Jurkat, Clone E6-1 (cell line): Measurements from ENCODE around the gene ZNF837.
"Not testable (repeated sequence)": the region's sequence is repeated elsewhere in the genome, so short reads cannot be mapped to it uniquely, and the experiment has no call there.

Source experiments
- DNase-seq: peaks from one replicate; pipeline ENCODE4 v3.0.0-alpha.2; 2011; ENCODE audit warnings: low read depth, low spot score
- H3K4me3 ChIP-seq: 2 replicates; pipeline ENCODE4 v1.5.1; 2011; ENCODE audit warnings: mild to moderate bottlenecking, low read length, control low read depth, moderate library complexity

Gene ZNF837

DNA sequence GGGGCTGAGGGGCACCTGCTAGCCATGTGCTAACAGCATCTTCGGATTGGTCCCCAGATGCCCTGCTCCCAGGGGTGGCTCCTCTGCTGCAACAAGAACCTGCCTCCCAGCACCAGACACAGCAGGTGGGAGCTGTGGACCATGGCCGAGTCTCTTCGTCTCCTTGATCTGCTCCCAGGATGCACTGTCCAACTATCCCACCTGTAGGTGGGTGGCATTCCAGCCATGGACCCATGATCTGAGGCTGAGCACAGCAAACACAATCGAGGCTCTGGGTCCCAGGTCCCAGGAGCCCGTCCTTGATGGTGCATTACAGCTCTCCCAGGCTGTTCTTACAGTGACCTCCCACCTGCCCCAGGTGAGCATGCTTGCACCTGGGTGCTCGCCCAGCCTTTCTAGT is 1.6 kb downstream of the ZNF837 start:
- no peak for DNase-seq
- H3K4me3 ChIP-seq: no peak overlapping the region

DNA sequence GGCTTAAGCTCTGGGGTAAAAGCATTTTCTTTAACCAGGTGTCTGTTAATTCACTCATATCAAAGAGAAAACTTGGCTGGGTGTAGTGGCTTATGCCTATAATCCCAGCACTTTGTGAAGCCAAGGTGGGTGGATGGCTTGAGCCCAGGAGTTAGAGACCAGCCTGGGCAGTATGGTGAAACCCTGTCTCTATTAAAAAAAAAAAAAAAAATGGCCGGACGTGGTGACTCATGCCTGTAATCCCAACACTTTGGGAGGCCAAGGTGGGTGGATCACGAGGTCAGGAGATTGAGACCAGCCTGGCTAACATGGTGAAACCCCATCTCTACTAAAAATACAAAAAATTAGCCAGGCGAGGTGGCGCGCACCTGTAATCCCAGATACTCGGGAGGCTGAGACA is 4.1 kb downstream of the ZNF837 start:
- DNase-seq: not testable (repeated sequence)

DNA sequence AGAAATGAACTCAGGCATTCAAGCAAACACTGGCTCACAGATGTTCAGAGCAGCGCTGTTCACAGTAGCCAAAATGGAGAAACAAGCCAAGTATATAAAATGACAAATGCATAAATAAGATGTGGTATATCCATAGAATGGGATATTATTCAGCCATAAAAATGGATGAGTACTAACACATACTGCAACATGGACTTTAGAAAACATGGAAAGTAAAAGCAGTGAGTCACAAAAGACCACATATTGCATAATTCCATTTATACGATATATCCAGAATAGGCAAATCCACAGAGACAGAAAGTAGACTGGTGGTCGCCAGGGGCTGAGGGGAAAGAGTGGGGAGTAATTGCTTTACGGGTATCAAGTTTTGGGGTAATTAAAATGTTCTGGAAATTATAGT is 6.6 kb downstream of the ZNF837 start:
- H3K4me3 ChIP-seq: no peak overlapping the region
- no peak for DNase-seq

More for the DNA sequence above, 4.1 kb downstream of the ZNF837 start:
- H3K4me3 ChIP-seq: not testable (repeated sequence)

DNA sequence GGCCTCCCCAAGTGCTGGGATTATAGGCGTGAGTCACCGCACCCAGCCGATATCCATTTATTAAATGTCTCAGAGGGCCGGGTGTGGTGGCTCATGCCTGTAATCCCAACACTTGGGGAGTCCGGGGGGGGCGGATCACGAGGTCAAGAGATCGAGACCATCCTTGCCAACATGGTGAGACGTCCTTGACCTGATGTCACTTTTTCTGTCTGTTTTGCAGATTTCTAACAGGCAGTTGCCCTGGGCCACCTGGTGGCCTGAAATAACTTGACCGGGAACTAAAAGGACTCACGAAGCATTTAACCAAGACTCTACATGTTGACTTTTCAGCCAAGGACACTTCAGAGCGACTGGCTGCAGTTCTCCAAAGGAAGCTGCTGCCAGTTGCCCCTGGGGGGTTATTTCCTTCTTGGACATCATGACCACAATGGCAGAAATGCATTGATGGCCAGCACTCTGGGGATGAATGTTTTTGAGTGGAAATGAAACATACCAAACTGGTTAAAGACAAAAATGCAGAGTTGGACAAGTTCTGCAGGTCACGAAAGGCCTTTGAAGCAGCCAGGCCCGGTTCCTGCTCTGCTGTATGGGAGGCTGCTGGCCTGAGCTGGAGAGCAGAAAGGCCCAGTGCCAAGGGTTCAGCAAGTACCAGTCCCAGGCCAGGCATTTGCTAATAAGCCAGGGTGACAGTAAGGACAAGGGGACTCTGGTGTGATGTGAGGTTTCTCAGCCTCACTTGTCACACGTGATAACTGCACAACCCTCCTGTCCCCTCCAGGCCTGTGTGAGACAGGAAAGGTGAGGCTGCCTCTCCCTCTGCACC is 8.3 kb downstream of the ZNF837 start:
- DNase-seq: no peak
- no peak overlapping the region for H3K4me3 ChIP-seq

DNA sequence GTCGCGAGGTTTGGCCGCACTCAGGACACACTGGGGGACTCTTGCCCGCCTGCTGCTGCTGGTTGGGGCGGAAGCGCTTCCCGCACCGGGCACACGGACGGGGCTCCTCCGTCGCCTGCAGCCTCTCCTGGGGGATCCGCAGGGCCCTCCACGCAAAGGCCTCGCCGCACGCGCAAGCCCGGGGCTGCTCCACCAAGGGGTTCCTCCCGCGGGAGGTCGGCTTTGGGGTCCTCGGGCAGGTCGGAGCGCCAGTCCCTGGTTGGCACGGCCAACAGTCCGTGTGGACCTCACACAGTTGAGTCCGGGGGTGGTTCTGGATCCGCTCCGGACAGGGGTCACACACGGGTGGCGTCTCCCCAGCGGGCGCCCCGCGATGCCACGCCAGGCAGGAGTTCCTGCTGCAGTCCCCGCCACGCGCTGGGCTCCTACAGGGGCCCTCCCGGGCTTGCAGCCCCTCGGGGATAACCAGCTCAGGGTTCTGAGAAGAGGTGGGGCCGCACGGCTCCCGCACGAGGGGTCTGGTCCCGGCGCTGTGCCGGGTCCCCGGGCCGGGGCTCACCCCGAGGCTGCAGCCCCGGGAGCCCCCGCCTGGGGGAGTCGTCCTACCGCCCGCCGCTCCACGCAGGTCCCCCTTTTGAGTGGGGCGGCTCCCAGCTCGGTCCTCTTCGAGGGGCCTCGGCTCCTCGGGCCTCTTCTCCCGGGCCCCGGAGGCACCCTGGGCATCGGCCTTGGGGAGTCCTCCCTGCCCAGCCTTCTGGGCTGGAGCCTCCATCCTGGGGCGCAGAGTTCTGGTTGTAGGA is 12.1 kb downstream of the ZNF837 start:
- no peak for DNase-seq
- H3K4me3 ChIP-seq: no peak overlapping the region

DNA sequence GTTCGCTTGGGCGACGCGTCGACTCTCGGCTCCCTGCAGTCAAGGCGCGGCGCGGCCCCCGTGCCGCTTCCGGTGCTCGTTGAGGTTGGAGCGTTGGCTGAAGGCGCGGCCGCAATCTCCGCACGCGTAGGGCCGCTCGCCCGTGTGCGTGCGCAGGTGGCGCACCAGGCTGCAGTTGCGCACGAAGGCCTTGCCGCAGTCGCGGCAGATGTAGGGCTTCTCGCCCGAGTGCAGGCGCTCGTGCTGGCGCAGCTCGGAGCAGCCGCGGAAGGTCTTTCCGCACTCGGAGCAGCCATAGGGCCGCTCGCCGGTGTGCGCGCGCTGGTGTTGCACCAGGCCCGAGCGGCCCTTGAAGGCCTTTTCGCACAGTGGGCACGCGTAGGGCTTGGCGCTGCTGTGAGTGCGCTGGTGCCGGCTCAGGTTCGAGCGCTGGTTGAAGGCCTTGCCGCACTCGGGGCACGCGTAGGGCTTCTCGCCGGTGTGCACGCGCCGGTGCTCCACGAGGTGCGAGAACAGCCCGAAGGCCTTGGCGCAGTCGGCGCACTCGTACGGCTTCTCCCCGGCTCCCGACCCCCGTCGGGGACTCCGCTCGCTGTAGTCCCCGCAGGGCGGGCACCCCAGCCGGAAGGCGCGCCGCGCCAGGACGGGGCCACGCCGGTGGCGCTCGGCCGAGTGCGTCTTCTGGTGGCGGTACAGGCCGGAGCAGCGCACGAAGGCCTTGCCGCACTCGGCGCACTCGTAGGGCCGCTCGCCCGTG is 13.0 kb downstream of the ZNF837 start:
- DNase-seq: no peak
- H3K4me3 ChIP-seq: no peak overlapping the region

DNA sequence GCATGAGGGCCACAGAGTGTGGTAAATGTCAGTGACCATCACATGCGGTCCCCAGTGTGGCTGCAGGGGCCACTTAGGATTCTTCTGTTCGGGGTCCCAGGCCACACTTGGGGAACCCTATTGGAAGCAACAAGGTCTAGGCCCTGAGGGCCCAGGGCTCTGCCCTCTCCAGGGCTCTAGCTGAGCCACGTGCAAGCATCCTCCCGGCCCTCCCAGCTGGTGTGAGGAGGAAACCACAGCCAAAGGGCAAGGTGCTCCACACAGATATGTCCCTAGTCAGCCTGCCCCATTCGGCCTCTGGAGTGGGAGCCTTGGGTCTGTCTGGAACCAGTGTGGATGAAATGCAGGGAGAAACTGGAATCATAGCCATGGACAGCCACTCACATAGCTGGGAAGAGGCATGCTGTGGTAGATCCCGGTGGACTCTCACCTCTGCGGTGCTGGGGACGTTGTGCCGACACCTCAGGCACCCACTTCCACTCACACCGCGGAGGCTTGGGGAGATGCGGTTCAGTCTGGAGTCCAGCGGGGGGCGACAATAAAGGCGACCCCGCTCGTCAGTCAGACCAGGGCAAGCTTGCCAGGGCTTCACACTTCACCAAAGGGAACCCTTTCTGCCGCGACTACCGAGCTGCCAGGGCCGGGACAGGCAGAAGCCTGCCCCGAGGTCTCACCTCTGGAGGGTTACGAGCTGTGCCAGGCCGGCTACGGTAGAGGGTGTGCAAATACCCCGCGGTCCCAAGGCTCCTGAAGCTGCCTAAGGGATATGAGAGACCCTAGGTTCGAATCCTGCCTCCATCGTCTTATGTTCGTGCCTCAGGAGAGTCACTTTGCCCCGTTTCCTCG is 14.0 kb downstream of the ZNF837 start:
- H3K4me3 ChIP-seq: no peak overlapping the region
- no peak for DNase-seq

DNA sequence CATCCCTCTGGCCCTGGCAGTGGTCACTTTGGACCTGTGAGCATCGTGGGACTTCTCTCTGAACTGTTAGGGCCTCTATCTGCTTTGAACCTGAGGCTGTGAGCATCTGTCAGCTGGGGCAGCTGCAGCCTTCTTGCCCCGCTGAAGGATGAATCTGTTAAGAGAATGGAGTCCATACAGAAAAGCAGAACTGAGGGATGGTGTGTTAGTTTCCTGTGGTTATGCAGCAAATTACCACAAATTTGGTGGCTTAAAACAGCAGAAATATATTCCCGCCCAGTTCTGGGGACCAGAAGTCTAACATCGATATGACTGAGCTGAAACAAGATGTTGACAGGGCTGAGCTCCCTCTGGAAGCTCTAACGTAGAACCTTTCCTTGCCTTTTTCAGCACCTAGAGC is 16.7 kb downstream of the ZNF837 start:
- no peak for DNase-seq

DNA sequence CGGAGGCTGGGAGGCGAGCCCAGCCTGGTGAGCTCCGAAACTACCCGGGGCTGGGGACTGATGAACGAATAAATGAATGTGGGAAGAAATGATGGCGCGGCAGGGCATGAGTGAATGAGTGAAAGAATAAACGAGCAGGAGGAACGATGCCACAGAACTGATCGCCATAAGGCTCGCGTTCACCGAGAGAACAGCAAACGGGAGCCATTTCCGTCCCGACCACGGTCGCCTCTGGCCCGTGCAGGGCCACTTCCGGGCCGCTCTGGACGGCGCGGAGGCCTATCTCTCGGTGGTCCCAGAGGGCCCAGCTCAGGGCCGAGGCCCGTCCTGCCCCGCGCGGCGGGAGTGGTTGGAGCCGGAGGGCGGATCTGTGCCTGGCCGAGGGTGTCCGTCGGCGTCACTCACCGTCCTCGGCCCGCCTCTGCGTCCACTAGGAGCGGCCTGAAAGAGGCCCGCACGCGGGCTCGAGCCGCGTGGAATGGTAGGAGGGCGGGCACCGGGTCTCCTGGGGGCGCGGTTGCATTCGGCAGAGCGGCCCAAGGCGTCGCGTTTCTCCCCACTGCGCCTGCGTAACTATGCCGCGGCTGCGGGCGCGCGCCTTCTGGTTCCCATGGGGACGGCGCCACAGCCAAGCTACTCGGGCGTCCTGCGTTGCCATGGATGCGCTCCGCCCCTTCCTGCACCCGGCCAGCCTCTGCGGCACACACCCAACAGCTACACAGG is 18.4 kb downstream of the ZNF837 start, which contains the start of gene ZNF497:
ZNF497 (minus strand) TSS at position 480 of the 723 bp plus-strand sequence. CDS start 5,116 bp downstream, outside the sequence.
- DNase-seq: peak; percentile 93
- peak within 1 kb of the TSS; percentile 87 for H3K4me3 ChIP-seq

More for the DNA sequence above, 16.7 kb downstream of the ZNF837 start:
- no peak overlapping the region for H3K4me3 ChIP-seq

DNA sequence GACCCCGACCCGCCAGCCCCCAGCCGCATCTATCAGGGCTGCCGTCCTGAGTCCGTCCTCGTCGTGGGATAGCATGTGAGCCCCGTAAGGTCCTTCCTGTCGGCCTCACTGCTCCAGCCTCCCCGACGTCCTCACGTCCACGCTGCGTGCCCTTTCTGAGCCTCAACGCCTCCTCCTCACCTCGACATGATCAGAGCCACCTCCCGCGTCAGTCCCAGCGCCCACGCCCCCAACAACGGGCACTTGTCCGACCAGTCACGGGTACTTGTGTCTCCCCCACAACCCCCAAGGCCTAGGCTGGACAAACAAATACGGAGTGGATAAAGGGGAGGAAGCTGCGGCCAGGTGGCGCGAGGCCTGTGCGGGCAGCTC is 18.9 kb downstream of the ZNF837 start:
- DNase-seq: no peak
- peak overlapping the region; percentile 87 for H3K4me3 ChIP-seq

DNA sequence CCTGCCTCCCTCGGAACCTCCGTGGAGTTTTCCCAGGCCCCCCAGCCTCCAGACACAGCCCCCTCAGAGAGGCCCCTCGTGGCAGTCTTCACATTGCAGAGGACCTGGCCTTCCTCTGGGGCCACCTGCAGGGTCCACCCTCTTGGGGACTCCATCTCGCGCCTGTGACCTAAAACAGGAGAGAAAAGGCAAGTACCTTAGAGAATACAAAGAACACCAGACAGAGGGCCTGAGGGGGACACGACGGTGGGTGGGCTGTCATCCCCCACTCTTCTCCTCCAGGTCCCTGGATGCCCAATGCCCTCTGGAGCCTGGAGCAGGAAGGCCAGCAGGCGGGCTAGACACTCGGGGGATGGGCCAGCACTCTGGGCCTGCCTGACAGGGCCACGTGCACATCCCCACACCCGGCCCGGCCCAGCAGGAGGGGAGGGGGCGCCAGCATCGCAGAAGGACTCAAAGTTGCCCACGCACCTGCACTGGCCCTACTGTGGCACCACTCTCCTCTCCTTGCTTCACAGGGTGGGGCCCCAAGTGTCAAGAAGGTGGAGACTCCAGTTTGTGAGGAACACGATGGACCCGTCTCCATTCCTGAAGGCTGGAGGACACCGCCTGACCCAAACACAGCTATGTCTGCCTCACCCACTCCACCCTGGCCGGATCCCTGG is 23.2 kb downstream of the ZNF837 start:
- no peak overlapping the region for H3K4me3 ChIP-seq
- DNase-seq: no peak

DNA sequence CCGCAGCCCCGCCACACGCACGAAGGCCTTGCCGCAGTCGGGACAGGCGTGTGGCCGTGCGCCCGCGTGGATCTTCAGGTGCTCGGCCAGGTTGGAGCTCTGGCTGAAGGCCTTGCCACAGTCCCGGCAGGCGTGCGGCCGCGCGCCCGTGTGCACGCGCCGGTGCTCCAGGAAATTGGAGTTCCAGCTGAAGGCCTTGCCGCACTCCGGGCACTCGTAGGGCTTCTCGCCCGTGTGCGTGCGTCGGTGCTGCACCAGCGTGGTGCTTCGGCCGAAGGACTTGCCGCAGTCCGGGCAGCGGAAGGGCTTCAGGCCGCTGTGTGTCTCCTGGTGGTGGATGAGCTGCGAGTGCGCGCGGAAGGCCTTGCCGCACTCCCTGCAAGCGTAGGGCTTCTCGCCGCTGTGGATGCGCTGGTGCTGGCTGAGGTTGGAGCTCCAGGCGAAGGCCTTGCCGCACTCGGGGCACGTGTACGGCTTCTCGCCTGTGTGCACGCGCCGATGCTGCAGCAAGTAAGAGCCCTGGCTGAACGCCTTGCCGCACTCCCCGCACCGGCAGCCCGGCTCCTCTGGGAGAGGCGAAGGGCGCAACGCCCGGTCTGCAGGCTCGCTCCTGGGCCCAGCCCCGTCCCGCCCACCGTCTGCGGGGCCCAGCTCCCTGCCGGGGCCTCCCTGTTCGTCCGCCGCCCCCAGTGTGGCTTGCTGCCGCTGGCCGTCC is 23.9 kb downstream of the ZNF837 start:
- no peak overlapping the region for H3K4me3 ChIP-seq
- DNase-seq: no peak

DNA sequence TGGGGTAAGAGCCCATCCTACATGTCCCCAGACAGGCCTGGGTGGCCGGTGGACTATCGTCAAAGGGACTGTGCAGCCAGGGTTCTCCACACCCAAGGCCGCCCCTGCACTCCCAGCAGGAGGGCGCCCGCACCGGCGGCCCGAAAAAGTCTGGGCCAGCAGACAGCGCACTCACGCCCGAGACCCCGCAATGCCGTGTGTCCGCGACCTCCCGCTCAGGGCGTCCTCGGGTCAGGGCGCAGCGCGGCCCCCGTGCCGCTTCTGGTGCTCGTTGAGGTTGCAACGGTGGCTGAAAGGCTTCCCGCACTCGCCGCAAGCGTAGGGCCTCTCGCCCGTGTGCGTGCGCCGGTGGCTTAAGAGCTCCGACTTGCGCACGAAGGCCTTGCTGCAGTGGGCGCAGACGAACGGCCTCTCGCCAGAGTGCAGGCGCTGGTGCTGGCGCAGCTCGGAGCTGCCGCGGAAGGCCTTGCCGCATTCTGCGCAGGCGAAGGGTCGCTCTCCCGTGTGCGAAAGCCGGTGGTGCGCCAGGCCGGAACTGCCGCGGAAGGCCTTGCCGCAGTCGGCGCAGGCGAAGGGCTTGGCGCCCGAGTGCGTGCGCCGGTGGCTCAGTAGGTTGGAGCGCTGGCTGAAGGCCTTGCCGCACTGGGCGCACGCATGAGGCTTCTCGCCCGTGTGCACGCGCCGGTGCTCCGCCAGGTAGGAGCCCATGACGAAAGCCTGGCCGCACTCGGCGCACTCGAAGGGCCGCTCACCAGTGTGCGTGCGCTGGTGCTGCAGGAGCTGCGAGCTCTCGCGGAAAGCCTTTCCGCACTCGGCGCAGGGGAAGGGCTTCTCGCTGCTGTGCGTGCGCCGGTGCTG is 24.7 kb downstream of the ZNF837 start:
- DNase-seq: no peak
- no peak overlapping the region for H3K4me3 ChIP-seq

DNA sequence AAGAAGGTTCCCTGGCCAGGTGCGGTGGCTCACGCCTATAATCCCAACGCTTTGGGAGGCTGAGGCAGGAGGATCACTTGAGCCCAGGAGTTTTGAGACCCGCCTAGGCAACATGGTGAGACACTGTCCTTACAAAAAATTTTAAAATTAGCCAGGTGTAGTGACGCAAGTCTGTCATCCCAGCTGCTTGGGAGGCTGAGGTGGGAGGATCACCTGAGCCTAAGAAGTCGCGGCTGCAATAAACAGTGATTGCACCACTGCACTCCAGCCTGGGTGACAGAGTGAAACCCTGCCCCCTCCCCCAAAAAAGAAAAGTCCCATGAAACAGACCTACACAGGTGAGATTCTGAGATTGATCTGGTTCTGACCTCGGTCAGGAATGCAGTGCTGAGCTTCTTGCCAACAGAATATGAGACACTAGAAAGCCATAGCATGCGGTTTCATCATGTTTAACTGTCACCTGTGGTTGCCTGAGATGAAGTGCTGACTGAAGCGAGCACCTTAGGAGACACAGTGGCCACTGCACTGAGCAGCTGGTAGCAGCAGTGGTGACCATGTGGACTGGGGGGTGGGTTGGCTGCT is 25.5 kb downstream of the ZNF837 start:
- no peak for DNase-seq
- no peak overlapping the region for H3K4me3 ChIP-seq

DNA sequence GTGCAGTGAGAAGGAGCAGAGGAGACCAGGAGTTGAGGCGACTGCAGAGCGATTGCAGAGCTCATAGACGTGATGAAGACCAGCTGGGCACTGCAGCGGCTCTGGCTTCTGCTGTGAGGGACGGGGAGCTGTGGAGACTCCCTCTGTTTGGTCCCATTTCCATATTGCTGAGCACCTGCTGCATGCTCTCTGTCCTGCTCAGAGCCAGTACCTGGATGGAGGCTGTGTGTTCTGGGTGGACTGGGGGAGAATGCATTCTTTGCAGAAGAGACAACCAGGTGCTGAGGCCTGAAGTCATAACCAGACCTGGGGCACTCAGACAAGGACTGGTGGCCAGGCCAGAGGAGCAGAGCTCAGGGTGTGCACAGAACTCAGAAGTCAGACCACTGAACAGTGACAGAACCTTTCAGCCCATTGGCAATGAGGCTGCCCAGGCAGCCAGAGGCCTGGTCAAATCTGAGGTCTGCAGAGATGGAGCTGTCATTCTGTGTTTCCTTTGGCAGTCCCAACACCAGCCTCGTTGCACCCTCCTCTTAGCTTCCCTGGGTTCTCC is 26.3 kb downstream of the ZNF837 start:
- H3K4me3 ChIP-seq: no peak overlapping the region
- DNase-seq: no peak
